ENCODE measurements around the gene SND1.

Gene SND1

DNA sequence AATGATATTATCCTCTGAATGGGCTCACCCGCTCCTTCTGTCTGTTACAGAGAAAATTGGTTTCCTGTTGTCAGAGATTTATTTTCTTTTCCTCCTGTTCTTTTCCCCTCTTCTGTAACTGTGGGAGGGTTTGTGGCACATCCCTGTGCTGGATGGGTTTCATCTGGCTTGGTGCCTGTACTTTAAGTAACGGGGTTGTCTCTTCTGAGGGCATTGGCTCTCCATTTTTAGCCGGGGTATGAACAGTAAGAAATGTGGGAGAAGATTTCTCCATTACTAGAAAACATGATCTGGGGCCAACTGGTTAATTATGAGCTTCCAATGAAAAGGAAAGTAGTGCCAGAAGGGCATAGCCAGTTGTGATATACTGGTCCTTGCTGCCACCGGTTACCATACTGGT is 142.6 kb downstream of the SND1 start:
- Histone ChIP-seq H3K36me3 (ENCODE audit: low read depth) (no peaks in the 10 kb centered on the region), H3K9me3 (ENCODE audit: severe bottlenecking) (no peaks in the 10 kb centered on the region), H3K27me3 (ENCODE audit: insufficient read depth, poor library complexity, severe bottlenecking) (no peaks in the 10 kb centered on the region), H3K4me1 (ENCODE audit: insufficient read depth, poor library complexity, severe bottlenecking) (no peaks in the 10 kb centered on the region), H3K4me3 (ENCODE audit: severe bottlenecking) (no peak overlapping the region), H3K27ac (ENCODE audit: poor library complexity, severe bottlenecking) (no peak overlapping the region)
- DNase-seq (ENCODE audit: low spot score) (no peak), ATAC-seq (ENCODE audit: low read depth) (no peak)
- TF ChIP-seq CTCF (IDR thresholded peaks at IDR 0.05; ENCODE audit: poor library complexity, severe bottlenecking): no peak

DNA sequence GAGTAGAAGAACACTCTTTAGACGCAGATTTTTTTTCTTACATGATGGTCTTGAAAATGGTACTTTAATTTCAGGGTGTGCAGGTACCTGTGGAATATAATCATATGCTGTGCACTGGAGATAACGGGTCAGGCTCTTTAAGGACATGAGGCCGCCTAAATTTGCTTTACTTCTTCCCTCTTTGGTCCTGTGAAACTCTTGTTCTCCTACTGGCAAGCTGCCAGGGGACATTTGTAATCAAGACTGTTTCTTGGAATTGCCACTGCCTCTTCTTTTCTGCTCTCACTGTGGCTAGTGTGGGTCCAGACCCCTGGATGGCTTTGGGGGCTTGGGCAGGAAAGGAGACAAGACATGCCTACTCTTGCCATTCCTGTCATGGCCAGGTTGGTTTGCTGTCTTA is 146.0 kb downstream of the SND1 start:
- ATAC-seq (ENCODE audit: low read depth) (no peak), DNase-seq (ENCODE audit: low spot score) (no peak)
- no peaks in the 10 kb centered on the region for H3K9me3 ChIP-seq (ENCODE audit: severe bottlenecking)
- H3K4me3 ChIP-seq (ENCODE audit: severe bottlenecking): no peak overlapping the region
- H3K36me3 ChIP-seq (ENCODE audit: low read depth): no peaks in the 10 kb centered on the region
- no peak overlapping the region for H3K27ac ChIP-seq (ENCODE audit: poor library complexity, severe bottlenecking)
- no peak for TF ChIP-seq CTCF (IDR thresholded peaks at IDR 0.05; ENCODE audit: poor library complexity, severe bottlenecking)
- H3K4me1 ChIP-seq (ENCODE audit: insufficient read depth, poor library complexity, severe bottlenecking): no peaks in the 10 kb centered on the region
- no peaks in the 10 kb centered on the region for H3K27me3 ChIP-seq (ENCODE audit: insufficient read depth, poor library complexity, severe bottlenecking)

DNA sequence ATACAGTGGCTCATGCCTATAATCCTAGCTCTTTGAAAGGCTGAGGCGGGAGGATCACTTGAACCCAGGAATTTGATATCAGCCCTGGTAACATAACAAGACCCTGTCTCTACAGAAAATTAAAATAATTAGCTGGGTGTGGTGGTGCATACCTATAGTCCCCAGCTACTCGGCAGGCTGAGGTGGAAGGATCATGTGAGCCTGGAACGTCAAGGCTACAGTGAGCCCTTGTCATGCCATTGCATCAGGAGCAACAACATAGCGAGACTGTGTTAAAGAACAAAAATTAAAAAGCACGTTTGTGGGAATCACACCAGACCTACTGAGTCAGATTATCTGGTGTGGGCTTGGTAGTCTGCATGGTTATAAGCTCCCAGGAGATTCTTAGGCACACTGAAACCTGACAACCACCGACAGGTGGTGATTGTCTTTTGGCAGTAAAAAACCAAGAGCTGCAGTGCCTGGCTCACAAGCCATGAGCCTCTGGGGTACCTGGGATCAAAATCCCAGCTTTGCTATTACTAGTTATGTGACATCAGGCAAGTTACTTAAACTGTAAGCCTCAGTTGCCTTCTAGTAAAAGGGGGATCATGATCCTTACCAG is 146.9 kb downstream of the SND1 start:
- Histone ChIP-seq H3K27ac (ENCODE audit: poor library complexity, severe bottlenecking) (no peak overlapping the region), H3K4me1 (ENCODE audit: insufficient read depth, poor library complexity, severe bottlenecking) (no peaks in the 10 kb centered on the region), H3K9me3 (ENCODE audit: severe bottlenecking) (no peaks in the 10 kb centered on the region), H3K36me3 (ENCODE audit: low read depth) (peaks cover 3% of the 10 kb centered on the region; the same call in 1 of the 2 replicates), H3K27me3 (ENCODE audit: insufficient read depth, poor library complexity, severe bottlenecking) (no peaks in the 10 kb centered on the region), H3K4me3 (ENCODE audit: severe bottlenecking) (no peak overlapping the region)
- no peak for DNase-seq (ENCODE audit: low spot score)
- ATAC-seq (ENCODE audit: low read depth): no peak
- TF ChIP-seq CTCF (IDR thresholded peaks at IDR 0.05; ENCODE audit: poor library complexity, severe bottlenecking): no peak

GRCh38 chr7:127799535-127800305 is 147.7 kb downstream of the SND1 start:
- no peak overlapping the region for H3K27ac ChIP-seq (ENCODE audit: poor library complexity, severe bottlenecking)
- peaks cover 7% of the 10 kb centered on the region for H3K36me3 ChIP-seq (ENCODE audit: low read depth)
- TF ChIP-seq CTCF (IDR thresholded peaks at IDR 0.05; ENCODE audit: poor library complexity, severe bottlenecking): no peak
- no peak for DNase-seq (ENCODE audit: low spot score)
- H3K4me1 ChIP-seq (ENCODE audit: insufficient read depth, poor library complexity, severe bottlenecking): no peaks in the 10 kb centered on the region
- no peaks in the 10 kb centered on the region for H3K27me3 ChIP-seq (ENCODE audit: insufficient read depth, poor library complexity, severe bottlenecking)
- ATAC-seq (ENCODE audit: low read depth): no peak
- H3K4me3 ChIP-seq (ENCODE audit: severe bottlenecking): no peak overlapping the region
- no peaks in the 10 kb centered on the region for H3K9me3 ChIP-seq (ENCODE audit: severe bottlenecking)

DNA sequence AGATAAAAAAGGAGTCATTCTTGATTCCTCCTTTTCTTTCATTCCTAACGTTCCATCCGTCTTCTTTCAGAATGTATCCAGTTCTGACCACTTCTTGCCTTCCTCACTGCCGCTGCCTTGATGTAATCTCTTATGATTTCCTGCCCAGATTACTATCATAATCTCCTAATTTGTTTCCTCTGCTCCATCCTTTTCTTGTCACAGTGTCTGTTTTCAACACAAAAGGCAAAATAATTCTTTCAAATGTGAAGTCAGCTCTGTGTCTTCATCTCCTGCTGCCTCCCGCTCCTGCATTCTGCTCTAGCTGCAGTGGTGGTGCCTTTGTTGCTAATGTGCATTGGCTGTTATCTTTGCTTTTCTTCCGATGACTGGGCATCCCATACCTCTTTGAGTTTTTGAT is 150.9 kb downstream of the SND1 start:
- Histone ChIP-seq H3K4me1 (ENCODE audit: insufficient read depth, poor library complexity, severe bottlenecking) (no peaks in the 10 kb centered on the region), H3K9me3 (ENCODE audit: severe bottlenecking) (no peaks in the 10 kb centered on the region), H3K4me3 (ENCODE audit: severe bottlenecking) (no peak overlapping the region), H3K27me3 (ENCODE audit: insufficient read depth, poor library complexity, severe bottlenecking) (no peaks in the 10 kb centered on the region), H3K36me3 (ENCODE audit: low read depth) (peaks cover 21% of the 10 kb centered on the region), H3K27ac (ENCODE audit: poor library complexity, severe bottlenecking) (no peak overlapping the region)
- DNase-seq (ENCODE audit: low spot score) (no peak), ATAC-seq (ENCODE audit: low read depth) (no peak)
- TF ChIP-seq CTCF (IDR thresholded peaks at IDR 0.05; ENCODE audit: poor library complexity, severe bottlenecking): no peak
